Glomerular endothelial cell (primary cell): ENCODE results near the gene LARP1. TPM values are rescaled to one million over a fixed set of nuclear protein-coding genes. Genes with fewer than 3 reads are reported as not detected.

ENCODE experiments used
- DNase-seq: peaks from one replicate; pipeline ENCODE4 v3.0.0-alpha.2; 2011; ENCODE audit warnings: low read depth, low spot score; ENCODE audit errors: extremely low read depth
- total RNA-seq: library from RNA; depleted of rRNA; stranded (reverse); fragments of >200 nt; gene quantifications from 2 replicates; pipeline ENCODE4 v1.2.3, GENCODE V29; 2015

Gene LARP1
- total RNA-seq, 1 donor from 2014 or later = 177 TPM

GRCh38 chr5:154788212-154788611 is 33.0 kb downstream of the LARP1 start:
- no peak for DNase-seq

GRCh38 chr5:154791535-154791934 is 36.4 kb downstream of the LARP1 start:
- DNase-seq = no peak

GRCh38 chr5:154793599-154794524 is 38.7 kb downstream of the LARP1 start:
- no peak for DNase-seq

GRCh38 chr5:154794525-154795234 is 39.5 kb downstream of the LARP1 start:
- DNase-seq = no peak

- DNase-seq = no peak
Observed at GRCh38 chr5:154795235-154795596, 40.0 kb downstream of the LARP1 start.

GRCh38 chr5:154797762-154798161 is 42.6 kb downstream of the LARP1 start:
- no peak for DNase-seq

GRCh38 chr5:154800582-154800981 is 45.4 kb downstream of the LARP1 start:
- DNase-seq = no peak

- DNase-seq = no peak
Observed at GRCh38 chr5:154801083-154801482, 45.9 kb downstream of the LARP1 start.

- DNase-seq = no peak
Observed at GRCh38 chr5:154802050-154802449, 46.9 kb downstream of the LARP1 start.

- no peak for DNase-seq
Observed at GRCh38 chr5:154806176-154806575, 51.0 kb downstream of the LARP1 start.

GRCh38 chr5:154811239-154811638 is 56.1 kb downstream of the LARP1 start:
- DNase-seq = no peak

GRCh38 chr5:154811653-154812465 is 56.7 kb downstream of the LARP1 start:
- peak; percentile 47 for DNase-seq

- DNase-seq = no peak
Observed at GRCh38 chr5:154813158-154813557, 58.0 kb downstream of the LARP1 start.

GRCh38 chr5:154813736-154814135 is 58.6 kb downstream of the LARP1 start:
- no peak for DNase-seq

- no peak for DNase-seq
Observed at GRCh38 chr5:154815025-154815424, 59.8 kb downstream of the LARP1 start.

GRCh38 chr5:154815684-154816247 is 60.6 kb downstream of the LARP1 start:
- DNase-seq = no peak

GRCh38 chr5:154816891-154817492 is 61.8 kb downstream of the LARP1 start:
- DNase-seq = no peak

GRCh38 chr5:154817815-154818214 is 62.6 kb downstream of the LARP1 start:
- no peak for DNase-seq

- no peak for DNase-seq
Observed at GRCh38 chr5:154818471-154819116, 63.4 kb downstream of the LARP1 start.

- no peak for DNase-seq
Observed at GRCh38 chr5:154819546-154819945, 64.4 kb downstream of the LARP1 start.
